NCI-H2196 (cell line): ENCODE results near the gene CCDC197.

Source experiments
- DNase-seq: peaks from one replicate; lab custom pipeline; 2025; ENCODE audit not compliant: unreplicated experiment; lab: John Stamatoyannopoulos, UW

The CCDC197 gene

DNA sequence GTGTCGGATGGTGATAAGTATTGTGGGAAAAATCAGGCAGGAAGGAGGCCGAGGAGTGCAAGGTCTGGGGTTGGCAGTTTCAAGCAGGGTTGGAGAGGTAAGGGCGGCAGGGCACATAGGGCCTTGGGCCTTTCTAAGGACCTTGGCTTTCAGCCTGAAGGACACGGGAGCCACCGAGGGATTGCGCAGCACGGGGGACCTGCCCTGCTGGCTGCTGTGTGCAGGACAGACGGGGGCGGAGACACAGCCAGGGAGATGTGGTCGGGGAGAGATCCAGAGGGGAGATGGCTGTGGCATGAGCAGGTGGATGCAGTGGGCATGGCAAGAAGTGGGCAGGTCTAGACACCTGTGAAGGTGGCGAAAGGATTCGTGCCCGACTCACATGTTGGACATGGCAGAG, 43.7 kb downstream of the CCDC197 start:
- no peak for DNase-seq

DNA sequence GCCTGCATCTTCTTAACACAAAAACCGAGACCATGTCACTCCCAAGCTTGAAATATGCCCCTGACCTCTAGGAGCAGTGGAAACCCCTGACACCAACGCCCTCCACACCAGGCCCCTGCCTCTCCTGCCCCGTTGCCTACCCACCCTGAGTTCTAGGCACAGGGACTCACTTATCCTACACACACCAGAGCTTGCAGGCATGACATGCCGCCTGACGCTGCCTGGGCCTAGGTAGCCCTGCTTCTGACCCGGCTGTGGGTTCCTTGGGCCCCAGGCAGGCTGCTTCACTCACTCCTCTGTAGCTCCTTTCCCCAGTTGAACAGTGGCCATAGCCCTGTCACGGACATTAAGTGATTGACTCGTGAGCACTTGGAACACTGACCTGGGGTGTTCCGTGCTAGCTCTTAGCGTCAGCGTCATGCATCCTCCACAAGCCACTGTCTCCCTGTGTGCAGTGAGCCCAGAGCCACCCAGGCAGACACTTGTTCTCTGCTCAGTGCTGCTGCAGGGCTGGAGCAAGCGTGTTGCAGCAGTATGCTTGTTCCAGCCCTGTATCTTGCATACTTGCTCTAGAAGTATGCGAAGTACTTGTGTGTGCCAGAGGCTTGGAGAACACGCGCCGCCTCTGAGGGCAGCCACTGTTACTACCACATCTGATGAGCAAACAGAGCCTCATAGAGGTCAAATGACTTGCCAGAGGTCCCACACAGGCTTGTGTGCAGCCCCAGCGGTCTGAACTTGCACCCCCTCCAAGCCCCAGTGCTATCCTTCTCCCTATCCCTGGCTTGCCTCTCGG, 44.6 kb downstream of the CCDC197 start:
- no peak for DNase-seq

DNA sequence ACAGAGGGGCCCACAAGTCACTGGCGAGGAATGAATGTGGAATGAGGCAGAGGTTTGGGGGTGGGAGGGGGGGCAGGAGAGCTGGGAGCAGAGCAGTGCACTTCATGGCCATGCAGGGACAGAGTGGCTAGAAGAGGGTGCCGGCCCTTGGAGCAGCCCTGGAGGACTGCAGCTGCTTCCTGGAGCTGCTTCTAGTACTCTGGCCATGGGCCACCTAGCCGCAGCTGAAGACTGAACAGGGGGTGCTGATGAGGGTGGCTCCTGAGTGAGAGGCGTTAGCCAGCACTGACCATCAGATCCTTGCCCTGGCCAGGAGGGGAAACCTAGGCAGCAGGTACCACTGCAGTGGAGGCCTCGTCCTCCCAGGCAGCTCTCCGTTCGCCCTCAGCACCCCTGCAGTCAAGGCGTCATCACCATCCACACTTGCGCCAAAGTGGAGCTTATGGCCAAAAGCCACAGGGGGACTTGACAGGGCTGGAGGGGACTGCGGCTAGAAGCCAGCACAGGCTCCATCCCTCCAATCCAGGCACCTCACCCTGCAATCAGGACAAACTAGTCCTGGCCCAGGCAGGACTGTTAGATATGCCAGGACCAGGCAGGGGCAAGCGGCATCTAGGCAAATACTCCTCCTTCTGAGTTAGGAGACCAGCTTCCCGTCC, 45.5 kb downstream of the CCDC197 start:
- DNase-seq: no peak

DNA sequence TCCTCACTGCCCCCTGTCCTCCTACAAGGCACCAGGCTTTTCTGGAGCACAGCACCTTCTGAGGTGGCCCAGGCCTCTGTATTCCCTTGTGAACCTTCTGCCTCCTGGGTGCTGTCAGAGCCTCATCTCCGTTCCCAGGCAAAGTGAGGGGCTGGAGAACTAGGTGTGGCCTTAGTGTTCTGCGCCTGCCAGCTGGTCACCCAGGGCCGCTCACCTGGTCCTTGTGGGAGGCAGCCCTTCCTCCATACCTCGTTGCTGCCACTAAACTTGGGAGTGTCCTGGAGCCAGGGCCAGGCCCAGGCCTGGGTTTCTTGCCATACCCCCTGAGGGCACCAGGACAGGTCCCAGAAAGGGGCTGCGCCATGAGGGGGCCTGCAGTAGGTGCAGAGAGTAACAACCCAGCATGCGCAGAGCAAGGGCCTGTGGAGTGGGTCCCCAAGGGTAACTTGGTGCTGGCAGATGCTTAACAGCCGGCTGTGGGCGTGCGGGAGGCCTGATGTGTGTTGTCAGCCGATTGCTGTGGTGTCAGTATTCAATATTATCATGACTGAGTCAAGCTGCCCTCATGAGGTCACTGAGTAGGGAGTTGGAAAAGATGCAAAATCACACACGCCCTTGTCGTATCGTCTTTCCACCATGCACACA, 46.1 kb downstream of the CCDC197 start:
- no peak for DNase-seq

DNA sequence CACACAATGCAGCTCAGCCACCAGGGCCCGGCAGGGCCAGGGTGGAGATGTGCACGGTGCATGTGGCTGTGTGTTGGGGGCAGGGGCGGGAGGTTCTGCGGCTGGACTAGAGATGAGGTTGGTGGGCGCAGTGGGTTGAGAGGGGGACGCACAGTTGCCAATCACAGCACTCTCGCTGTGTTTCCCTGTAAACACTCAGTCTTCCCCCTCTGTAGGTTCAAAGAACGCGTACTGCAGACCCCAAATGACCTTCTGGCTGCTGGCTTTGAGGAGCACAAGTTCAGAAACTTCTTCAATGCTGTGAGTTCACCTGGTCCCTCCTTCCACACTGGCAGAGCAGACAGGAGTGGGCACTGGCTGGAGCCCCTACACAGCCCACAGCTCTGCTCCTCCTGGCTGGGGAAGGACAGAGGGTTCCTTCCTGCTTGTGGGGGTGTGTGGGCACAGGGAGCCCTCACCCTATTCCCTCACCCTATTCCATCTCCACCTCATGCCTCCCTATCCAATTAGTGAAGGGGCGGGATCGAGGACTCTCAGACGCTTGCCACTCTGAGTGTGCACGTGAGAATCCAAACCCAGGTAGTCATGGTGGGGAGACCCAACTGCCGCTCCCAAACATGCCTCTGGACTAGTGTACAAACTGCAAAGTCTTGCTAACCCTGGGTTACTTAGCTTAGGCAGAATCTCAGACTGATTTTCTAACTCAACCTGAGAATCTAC, 46.8 kb downstream of the CCDC197 start:
- DNase-seq: no peak

DNA sequence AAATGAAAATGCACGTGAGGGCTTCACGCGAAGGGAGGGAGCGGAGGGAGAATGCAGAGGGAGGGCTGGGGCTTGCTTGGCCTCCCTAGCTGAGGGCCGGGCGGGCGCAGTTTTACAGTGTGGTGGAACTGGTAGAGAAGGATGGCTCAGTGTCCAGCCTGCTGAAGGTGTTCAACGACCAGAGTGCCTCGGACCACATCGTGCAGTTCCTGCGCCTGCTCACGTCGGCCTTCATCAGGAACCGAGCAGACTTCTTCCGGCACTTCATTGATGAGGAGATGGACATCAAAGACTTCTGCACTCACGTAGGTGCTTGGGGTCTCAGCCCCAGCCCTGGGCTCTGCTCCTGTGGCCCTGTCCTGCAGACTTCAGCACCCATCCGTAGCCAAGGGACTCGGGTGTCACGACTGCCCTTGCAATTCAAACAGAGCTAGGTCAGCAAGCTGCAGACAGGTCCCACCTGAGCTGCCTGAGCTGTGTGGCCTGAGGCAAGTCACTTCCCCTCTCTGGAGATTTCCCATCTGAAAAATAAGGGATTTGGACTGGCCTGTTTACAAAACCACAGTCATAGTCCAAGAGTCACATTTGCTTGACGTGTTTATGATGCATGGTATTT, 47.5 kb downstream of the CCDC197 start:
- DNase-seq: no peak

DNA sequence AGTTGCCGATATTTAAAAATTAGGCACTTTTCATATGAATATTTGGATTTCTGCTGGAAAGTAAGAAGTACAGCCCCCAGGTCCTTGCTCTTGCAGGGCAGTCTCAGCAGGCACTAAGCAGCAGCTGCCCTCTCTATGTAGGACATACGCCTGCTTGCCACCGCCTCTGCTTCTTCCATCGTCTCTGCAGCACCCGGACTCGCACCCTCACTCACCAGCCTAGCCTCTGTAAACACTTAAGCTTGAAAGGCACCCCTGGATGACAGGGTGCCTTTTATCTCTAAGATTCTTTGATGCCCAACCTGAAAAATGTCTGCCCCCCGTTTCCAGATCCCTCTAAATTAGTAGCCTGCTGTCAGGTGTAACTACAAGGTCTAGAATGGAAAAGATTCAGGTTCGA, 48.0 kb downstream of the CCDC197 start:
- DNase-seq: no peak

DNA sequence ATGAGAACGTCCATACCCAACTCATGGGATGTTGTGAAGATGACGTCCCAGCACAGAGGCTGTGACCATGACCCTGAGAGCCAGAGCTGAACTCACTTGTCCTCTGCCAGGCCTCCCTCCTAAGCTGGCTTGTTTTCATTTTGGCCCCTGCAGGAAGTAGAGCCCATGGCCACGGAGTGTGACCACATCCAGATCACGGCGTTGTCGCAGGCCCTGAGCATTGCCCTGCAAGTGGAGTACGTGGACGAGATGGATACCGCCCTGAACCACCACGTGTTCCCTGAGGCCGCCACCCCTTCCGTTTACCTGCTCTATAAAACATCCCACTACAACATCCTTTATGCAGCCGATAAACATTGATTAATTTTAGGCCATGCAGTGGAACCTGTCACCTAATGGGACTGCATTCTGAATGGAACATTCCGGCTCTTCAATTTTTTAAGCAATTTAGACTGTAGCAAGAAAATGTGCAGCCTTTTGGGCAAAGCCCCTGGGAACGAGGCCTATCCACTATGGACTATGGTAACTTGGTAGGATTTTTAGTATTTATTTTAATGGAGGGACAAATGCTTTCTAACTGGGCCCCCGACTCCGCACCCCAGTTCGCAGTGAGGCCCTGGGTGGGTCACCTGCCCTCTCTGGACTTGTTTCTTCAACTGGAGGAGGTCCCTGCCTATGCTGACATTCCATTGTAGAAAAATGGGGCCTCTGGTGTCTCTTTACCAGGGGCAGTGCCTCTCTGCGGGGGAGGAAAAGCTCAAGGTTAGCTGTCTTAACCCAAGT, 48.7 kb downstream of the CCDC197 start:
- DNase-seq: no peak

DNA sequence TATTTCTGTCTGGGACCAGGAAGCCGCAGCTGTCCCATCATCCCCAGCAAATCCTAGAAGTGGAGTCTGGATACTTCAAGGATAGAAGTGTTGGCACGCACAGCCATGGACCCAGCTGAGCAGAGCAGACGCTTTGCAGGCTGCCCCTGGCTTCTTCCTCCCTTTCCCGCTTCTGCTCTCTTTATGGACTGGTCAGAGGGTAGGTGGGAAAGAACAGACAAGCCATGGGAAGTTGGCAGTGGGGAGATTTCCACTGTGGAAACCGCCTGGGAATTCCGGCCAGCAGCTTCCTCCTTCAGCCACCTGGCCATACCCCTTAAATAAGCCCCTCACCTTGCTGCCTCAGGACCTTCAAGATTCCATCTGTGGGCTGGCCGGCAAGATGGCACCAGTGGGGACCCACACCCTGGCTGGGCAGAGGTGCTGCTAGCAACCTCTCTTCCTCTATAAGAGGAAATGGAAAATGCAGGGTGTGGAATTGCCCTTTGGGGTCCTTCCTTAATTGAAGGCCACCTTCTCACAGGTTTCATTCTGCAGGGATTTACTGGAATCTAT, 49.7 kb downstream of the CCDC197 start:
- no peak for DNase-seq

DNA sequence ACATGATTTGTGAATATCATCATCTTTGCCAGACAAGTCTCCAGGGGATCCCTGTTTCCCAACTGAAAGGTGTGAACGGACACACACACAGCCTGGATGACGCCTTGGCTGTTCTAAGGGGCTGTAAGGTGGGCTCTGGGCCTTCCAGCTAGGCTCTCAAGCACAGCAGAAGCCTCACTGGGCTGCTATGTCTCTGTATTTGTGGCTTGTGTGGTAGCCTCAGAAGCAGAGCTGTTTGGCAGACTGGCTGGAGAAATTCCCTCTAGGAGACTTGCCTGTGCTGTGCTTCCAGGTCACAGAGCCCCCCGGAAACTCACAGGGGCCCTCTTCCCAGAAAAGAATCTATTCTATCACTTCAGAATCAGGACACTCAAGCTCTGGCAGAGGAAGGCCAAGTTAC, 50.5 kb downstream of the CCDC197 start:
- DNase-seq: no peak

DNA sequence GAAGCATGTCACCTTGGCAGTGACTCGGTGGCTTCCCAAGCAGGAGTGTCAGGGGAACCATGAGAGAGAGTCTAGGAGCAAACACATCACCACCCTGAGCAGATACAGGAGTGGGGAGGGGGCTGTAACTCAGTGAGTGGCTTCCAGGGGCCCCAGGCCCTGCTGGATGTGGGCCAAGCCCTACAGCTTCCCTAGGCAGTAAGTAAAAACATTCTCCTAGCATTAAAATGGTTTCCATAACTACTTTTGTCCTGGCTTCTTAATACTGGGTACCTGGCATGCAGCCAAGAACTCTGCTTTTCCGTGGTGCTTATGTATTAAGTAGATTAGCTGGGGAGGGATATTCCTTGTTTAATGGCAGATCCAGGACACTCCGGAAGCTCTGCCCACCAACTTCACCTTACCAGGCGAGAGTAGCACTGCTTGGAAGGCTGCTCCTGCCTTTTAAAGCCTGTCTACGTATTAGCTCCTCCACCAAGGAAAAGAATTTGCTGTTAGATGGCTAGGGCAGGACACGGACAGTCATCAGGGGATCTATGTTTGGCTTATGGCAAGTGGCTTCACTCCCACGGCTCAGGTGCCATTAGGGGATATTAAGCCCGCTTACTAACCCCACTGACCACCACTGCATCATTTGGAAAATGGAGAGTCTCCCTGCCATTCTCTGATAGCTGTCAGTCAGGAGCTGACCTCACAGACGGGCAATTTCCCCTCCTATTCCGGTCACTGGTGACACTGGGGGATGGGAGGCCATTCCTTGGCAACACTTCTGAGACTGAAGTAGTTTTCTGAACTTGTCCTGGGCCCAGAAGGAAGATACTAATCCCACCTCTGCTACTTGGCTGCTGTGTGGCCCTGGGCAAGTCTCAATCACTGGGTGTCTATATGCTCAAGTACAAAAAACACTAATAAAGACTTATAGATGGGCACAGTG, 51.9 kb downstream of the CCDC197 start:
- no peak for DNase-seq

DNA sequence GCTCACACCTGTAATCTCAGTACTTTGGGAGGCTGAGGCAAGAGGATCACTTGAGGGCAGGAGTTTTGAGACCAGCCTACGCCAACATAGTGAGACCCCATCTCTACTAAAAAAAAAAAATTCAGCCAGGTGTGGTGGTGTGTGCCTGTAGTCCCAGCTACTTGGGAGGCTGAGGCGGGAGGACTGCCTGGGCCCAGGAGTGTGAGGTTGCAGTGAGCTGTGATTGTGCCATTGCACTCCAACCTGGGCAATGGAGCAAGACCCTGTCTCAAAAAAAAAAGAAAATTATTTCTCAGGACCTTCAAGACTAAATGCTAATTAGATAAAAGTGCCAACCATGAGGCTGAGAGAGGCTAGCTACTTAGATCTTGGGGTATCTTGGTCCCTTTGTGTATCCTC, 52.5 kb downstream of the CCDC197 start:
- DNase-seq: no peak

DNA sequence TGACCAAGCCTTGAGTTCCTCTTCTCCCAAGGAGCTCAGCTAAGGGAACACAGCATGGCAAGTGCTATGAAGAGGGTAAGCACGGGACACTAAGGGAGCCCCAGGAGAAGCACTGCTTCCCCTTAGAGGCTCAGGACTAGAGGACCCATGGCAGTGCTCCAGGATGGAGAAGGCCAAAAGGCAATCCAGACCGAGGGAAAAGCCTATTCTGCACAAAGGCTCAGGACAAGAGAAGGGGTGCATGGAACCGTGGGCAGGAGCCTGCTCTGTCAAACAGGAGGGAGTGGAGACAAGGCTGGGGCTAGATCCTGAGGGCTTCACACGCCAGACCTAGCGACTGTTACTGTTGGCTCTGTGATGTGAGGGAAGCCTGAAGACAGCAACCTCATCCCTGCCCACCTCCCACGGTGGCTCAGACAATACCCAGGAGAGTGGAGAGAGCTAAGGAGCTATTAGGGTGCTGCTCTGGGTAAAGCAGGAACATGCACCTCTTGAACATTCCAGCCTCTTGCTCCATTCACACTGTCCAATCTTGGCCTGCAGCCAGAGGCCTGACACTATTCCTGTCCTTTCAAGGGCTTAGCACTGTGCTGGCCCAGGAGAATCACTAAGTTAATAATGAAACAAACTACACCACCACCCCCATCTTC, 53.3 kb downstream of the CCDC197 start:
- DNase-seq: no peak

DNA sequence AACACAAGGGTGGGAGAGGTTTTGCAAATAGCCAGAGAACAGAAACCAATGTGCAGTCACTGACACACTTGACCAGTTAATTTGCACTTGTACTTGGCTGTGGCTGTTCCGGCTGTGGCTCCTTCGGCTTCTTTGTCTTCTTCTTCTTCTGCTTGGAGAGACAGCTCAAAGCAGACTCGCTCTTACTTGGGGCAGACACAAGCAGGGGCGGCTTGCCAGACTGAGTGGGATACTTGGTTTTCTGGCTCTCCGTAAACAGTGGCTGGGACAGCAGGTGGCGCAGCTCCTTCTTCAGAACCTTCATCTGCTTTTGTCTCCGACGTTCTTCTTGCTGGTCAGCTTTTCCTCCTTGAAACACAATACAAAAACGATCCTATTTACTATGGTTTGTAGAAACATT, 54.0 kb downstream of the CCDC197 start:
- no peak for DNase-seq

DNA sequence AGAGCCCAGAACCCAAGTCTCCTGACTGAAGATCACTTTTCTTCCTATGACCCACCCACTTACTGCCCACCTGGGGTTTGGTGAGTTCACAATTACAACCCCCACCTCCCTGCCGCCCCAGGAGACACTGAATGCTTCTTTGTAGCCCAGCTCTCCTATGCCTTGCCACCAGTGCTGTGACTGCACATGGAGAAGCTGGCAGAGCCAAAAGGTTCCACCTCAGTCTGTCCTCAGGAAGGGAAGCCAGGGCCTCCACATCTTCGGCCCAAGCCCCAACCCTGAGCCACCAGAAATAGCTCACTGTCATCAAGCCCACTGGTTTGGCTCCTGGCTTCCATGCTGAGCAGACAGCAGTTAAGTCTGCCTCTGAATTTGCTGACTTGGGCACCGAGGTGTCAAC, 54.7 kb downstream of the CCDC197 start:
- DNase-seq: no peak

DNA sequence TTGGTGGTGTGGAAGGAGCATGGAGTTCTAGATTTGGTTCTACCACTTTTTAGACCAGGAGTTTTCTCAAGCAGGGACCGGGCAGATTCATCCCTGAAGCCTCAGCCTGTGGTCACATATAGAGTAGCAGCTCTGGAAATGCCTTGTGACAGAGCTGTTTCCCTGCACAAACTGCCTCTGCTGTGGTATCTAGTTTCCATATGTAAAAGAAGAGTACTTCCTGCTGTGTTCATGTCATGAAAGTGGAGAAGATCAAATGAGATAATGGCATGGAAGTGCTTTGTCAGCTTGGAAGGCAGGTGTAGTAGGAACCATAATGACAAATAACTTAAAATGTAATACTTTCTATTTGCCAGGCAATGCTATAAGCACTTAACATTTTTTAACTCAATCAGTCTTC, 55.1 kb downstream of the CCDC197 start:
- DNase-seq: no peak

DNA sequence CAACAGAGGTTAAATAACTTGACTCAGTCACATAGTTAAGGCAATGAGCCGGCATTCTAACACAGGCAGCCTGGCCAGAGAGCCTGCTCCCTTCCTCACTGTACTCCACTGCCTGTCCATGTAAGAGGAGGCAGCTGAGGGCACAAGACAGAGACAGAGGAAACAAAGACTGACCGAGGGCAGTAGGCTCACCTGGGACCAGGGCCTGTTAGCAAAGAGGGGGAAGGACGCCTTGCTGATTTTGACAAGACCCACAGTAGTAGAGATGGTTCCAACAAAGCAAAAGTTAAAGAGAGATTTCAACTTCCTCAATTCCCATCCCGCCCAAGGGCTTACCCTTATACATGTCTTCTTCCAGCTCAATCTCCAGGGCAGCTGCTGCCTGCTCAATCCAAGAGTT, 55.6 kb downstream of the CCDC197 start:
- no peak for DNase-seq

DNA sequence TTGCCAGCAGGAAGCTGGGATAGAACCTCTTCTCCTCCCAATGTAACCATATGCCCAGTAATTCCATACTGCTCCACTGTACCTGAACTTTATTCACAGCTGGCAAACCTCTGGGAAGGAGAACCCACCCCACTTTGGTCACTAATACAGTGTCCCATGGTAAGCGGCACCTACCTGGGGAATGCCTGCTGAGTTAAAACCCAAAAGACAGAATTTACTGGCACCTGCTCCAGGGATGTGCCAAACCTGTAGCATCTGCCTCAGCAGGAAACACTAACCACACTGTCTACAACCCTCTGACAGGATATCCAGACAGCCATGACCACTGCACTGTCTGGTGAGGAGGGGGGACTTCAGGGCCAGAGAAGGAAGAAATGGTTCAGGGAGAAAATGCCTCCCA, 57.3 kb downstream of the CCDC197 start:
- DNase-seq: no peak

DNA sequence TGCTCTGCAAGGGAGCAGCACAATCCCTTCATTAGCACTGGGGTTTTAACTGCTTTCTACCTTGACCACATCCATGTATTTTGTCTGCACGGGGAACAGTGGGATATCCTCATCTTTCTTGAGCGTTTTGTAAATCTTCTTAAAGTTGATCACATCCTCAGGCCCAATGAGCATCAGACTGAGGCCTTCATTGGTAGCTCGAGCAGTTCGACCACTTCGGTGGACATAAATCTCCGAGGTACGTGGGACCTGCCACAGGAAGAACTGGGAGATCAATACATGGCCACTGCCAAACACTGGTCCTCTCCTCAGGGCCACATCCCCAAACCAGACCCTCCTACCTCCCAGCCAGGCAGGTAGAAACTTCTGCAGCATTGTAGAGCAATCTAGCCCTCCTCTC, 57.8 kb downstream of the CCDC197 start:
- no peak for DNase-seq
